NCI-H128 (cell line): Measurements from ENCODE around the gene NLGN2.
"Not testable (repeated sequence)": the region's sequence is repeated elsewhere in the genome, so short reads cannot be mapped to it uniquely, and the experiment has no call there.

Experiments
- DNase-seq: peaks from one replicate; lab custom pipeline; 2025; ENCODE audit not compliant: unreplicated experiment; lab: John Stamatoyannopoulos, UW

The NLGN2 gene

GRCh38 chr17:7407485-7408251 lies at the start of gene NLGN2:
NLGN2 (plus strand) TSS chr17:7407845; CDS start chr17:7408256, 411 bp downstream.
- no peak for DNase-seq

GRCh38 chr17:7361906-7362305 lies 45.7 kb upstream of the NLGN2 start:
- DNase-seq, result no peak

DNA sequence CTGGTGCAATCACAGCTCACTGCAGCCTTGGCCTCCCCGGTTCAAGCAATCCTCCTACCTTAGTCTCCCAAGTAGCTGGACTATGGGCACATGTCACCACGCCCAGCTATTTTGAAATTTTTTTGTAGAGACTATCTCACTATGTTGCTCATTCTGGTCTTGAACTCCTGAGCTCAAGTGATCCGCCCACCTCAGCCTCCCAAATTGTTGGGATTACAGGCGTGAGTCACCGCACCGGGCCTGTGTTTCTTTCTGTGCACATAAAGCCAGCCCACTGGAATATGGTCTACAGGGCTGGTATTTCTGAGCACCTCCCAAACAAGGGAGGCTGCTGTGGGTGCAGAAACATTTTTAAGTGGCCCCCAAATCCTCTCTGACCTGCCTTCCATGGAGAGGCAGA lies 44.3 kb upstream of the NLGN2 start:
- no peak for DNase-seq

- DNase-seq, result not testable (repeated sequence)
These were observed 41.7 kb upstream of the NLGN2 start for GRCh38 chr17:7365963-7366362.

- DNase-seq, result no peak
These were observed 40.6 kb upstream of the NLGN2 start for GRCh38 chr17:7367083-7367482.

GRCh38 chr17:7367918-7368598 lies 39.6 kb upstream of the NLGN2 start:
- DNase-seq, result no peak

GRCh38 chr17:7368599-7368994 lies 39.0 kb upstream of the NLGN2 start:
- DNase-seq, result not testable (repeated sequence)

GRCh38 chr17:7369825-7370224 lies 37.8 kb upstream of the NLGN2 start:
- DNase-seq, result no peak

DNA sequence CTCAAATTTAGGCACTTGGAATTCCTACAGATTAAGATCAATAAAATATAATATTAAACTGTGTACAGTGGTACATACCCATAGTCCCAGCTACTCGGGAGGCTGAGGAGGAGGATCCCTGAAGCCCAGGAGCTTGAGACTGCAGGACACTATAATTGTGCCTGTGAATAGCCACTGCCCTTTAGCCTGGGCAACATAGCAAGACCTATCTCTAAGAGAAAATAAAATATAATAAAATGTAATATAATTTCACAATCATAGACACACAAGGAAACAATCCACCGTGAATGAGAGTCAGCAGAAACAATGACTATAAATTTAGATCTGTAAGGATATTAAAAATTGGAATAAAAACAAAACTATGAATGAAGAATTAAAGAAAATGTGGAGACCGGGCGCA lies 36.8 kb upstream of the NLGN2 start:
- DNase-seq, result no peak

DNA sequence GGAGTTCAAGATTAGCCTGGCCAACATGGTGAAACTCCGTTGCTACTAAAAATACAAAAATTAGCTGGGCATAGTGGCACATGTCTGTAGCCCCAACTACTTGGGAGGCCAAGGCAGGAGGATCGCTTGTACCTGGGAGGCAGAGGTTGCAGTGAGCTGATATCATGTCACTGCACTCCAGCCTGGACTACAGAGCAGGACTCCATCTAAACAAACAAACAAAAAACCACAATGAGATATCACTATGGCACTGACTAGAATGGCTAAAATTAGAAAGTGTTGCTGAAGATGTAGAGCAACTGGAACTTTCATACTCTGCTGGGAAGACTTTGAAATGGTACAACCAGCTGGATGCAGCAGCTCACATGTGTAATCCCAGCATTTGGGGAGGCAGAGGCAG lies 33.3 kb upstream of the NLGN2 start:
- no peak for DNase-seq

- DNase-seq, result no peak
These were observed 28.5 kb upstream of the NLGN2 start for GRCh38 chr17:7379134-7379533.

DNA sequence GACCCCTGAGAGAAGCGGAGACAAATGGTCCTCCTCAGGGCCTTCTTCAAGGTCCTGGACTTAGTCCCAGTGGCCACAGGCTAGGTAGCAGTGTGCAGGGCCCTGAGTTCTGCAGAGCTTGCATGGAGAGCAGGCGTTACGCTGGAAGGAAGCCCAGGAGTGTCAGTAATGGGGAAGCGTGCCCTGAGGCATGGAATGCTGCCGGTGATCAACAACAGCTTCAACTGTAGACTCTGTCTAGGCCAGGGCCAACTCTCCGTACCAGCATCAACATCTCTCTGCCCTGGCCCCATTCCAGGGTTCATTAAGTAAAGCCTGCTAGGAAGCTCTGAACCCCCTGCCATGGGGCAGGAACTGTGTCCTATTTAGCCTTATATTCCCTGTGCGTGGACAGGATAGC lies 27.3 kb upstream of the NLGN2 start:
- no peak for DNase-seq

GRCh38 chr17:7380855-7381683 lies 26.6 kb upstream of the NLGN2 start, which contains the start of gene TNK1:
TNK1 (plus strand) TSS chr17:7381089; CDS start chr17:7382927, 1,838 bp downstream.
- no peak for DNase-seq

GRCh38 chr17:7382901-7383300 lies 24.7 kb upstream of the NLGN2 start:
- DNase-seq, result no peak

DNA sequence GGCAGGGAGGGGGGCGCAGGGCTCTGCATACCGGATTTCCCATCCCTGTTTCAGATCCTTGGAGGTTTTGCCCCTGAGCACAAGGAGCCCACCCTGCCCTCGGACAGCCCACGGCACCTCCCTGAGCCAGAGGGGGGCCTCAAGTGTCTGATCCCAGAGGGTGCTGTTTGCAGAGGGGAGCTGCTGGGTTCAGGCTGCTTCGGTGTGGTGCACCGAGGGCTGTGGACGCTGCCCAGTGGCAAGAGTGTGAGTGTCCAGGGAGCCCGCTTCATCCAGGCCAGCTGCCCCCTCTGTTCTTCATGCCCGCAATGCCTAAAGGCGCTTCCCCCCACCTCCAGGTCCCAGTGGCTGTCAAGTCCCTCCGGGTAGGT lies 24.3 kb upstream of the NLGN2 start:
- DNase-seq, result no peak

DNA sequence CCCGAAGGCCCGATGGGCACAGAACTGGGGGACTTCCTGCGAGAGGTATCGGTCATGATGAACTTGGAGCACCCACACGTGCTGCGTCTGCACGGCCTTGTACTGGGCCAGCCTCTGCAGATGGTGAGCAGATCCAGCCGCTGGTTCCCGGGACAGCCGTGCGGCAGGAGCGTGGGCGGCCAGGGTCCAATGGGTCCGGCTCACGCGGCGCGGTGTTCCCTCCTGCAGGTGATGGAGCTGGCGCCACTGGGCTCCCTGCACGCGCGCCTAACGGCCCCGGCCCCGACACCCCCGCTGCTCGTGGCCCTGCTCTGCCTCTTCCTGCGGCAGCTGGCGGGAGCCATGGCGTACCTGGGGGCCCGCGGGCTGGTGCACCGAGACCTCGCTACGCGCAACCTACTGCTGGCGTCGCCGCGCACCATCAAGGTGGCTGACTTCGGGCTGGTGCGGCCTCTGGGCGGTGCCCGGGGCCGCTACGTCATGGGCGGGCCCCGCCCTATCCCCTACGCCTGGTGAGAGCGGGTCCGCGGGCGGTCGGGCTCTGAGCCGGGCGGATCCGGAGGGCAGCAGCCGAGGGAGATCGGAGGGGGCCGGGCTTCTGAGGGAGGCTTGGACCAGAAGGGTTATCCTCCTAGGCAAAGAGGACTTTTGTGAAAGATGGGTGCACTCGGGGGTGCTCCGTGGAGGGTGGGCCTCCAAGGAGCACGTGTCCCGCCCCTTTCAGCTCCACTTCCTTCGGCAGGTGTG lies 23.7 kb upstream of the NLGN2 start:
- DNase-seq, result peak; percentile 36

DNA sequence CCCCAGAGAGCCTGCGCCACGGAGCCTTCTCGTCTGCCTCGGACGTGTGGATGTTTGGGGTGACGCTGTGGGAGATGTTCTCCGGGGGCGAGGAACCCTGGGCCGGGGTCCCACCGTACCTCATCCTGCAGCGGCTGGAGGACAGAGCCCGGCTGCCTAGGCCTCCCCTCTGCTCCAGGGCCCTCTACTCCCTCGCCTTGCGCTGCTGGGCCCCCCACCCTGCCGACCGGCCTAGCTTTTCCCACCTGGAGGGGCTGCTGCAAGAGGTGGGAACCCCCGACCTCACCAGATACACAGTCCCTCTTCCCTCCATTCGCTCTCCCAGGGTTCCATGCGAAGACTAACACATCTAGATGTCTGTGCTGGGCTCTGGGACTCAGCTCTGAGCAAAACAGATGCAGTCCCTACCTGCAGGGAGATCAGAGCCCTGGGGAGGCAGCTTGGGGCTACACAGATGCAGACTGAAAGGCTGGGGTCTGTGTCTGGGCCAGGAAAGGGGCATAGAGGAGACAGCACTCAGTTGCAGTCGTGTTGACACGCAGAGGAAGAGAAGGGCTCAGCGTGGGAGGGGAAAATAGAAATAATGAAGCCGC lies 23.1 kb upstream of the NLGN2 start:
- DNase-seq, result no peak

- DNase-seq, result no peak
These were observed 18.8 kb upstream of the NLGN2 start for GRCh38 chr17:7388856-7389255.

DNA sequence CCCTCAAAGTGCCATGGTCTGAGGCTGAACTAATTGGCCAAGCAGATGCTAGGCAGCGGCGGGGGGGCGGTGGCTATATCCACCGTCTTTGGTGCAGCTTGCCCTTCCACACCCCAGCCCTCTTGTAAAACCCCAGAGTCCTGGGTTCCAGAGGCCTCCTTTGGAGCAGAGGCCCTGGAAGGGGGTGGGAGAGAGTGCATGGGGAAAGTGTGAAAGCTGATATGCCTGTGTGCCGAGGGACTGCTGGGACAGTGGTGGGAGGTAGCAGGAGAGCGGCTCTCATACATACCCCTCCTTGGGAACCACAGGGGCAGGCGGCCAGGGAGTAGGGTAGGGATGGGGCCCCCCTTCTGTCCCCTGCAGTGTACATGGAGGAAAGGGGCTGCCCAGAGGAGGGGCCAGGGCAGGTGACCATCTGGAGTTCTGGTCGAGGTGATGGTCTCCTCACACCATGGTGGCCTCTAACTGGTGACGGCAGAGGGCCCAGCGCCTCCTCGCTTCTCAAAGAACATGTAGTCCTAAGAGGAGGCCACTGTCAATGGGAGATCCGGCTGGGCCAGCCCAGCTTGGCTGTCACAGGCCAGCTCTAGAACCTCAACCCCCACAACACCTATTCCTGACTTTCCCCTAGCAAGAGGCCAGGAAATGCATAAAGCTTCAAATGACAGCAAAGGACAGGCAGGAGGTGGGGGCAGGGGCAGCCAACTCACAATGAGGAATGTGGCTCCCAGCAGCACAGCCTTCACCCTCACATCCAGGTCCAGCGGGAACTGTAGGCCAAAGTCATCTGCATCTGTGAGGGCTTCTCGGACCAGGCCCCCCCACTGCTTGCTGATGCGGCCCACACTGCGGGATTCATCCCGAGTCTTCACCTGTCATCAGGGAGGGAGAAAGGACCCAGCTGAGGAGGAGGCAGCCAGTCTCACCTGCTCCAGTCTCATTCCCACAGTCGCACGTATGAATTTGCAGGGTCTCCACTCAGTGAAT lies 17.4 kb upstream of the NLGN2 start:
- no peak for DNase-seq
